ENCODE results near the gene MPRIP. TPM values are rescaled to one million over a fixed set of nuclear protein-coding genes. Genes with fewer than 3 reads are reported as not detected.

The MPRIP gene
- total RNA-seq, 4 donors from 2014 or later, result 68.7 to 168 (median 99.7) TPM

DNA sequence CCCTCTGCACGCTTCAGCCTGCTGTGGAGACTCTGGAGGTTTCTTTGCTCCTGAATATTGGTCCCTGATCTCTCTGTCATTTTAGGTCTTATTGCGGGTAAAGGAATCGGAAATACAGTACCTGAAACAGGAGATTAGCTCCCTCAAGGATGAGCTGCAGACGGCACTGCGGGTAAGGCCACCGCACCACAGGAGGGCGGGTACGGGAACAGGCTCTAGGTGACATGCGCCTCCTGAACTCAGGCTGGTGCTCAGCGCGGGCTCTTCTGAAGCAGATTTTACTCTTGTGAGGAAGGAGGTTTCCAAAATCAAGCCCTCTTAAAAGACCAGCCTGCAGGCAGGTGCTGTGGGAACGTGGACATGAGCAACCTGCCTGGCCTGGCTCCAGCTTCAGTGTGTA, 134.1 kb downstream of the MPRIP start:
- TF ChIP-seq, protein P1, sequence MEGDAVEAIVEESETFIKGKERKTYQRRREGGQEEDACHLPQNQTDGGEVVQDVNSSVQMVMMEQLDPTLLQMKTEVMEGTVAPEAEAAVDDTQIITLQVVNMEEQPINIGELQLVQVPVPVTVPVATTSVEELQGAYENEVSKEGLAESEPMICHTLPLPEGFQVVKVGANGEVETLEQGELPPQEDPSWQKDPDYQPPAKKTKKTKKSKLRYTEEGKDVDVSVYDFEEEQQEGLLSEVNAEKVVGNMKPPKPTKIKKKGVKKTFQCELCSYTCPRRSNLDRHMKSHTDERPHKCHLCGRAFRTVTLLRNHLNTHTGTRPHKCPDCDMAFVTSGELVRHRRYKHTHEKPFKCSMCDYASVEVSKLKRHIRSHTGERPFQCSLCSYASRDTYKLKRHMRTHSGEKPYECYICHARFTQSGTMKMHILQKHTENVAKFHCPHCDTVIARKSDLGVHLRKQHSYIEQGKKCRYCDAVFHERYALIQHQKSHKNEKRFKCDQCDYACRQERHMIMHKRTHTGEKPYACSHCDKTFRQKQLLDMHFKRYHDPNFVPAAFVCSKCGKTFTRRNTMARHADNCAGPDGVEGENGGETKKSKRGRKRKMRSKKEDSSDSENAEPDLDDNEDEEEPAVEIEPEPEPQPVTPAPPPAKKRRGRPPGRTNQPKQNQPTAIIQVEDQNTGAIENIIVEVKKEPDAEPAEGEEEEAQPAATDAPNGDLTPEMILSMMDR (IDR thresholded peaks at IDR 0.05; ENCODE audit: low read depth), result no peak

GRCh38 chr17:17177176-17177575, 134.9 kb downstream of the MPRIP start:
- TF ChIP-seq, protein P1 (IDR thresholded peaks at IDR 0.05; ENCODE audit: low read depth), result no peak

- TF ChIP-seq, protein P1 (IDR thresholded peaks at IDR 0.05; ENCODE audit: low read depth), result no peak
These were observed 137.1 kb downstream of the MPRIP start for GRCh38 chr17:17179371-17179827.

DNA sequence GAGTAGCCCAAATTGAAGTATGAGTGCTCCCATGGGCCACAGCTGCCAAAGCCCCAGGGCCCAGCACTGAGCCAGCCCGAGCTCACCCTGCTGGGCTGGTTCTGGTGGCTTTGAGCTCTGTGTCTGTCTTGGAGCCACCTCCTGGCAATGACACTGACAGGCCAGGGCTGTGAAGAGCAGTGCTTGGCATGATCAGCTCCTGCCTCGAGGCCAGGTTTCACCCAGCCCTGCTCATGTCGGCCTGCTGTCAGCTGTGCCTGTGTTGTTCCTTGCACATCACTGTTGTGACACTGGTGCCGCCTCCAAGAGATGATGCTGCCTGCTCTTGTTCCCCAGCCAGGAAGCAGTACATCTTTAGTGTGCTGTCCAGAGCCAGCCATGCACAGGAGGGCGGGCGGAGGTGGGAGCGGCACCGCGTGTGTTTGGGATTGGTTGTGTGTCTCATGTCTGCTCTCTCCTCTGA, 137.9 kb downstream of the MPRIP start:
- TF ChIP-seq, protein P1 (IDR thresholded peaks at IDR 0.05; ENCODE audit: low read depth), result no peak

DNA sequence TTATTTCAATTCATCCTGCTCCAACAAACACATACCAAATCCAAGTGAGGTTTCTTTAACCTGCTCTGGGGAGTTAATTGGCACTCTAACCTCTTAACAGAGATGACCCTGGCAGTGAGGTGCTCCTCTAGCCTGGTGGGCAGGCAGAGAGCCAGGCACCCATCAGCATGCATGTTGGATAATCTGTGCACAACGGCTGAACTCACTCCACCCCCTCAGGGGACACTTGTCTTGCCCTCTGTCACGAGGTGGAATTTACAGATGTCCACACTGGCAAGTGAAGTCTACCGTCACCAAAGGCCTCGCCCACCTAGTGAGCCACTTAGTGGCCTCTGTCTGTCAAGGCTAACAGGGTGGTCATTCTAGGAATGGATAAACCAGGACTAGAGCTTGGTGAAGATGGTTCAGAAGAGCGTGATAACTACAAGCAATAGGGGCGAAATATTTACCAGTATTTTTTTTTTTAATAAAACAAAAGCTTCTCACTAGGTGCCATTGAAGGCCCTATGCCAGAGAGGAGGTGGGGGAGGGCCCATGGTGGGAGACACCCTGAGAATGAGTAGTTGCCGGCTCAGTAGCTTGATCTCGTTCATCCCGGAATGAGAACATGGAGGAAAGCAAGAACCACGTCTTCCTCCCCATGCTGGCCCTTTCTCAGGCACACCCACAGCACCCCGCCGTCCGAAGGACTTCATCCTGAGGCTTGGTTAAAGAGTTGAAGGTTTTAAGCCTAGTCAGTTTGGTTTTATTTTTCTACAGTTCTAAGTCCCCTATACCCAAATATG, 138.7 kb downstream of the MPRIP start:
- TF ChIP-seq, protein P1 (IDR thresholded peaks at IDR 0.05; ENCODE audit: low read depth), result no peak

- TF ChIP-seq, protein P1 (IDR thresholded peaks at IDR 0.05; ENCODE audit: low read depth), result no peak
These were observed 139.7 kb downstream of the MPRIP start for GRCh38 chr17:17181666-17182597.

All from subcutaneous adipose tissue (tissue), 4 donors.